Fibroblast of skin of left quadriceps (primary cell): ENCODE measurements around the gene GRAMD1A.

Experiments used
- DNase-seq, 2 experiments: peaks; one replicate each; pipeline ENCODE4 v3.0.0-alpha.2; 2013; ENCODE audit warnings: low read depth in 2 of 2

The GRAMD1A gene

GRCh38 chr19:35052599-35053190 lies 52.6 kb downstream of the GRAMD1A start:
- DNase-seq = no peak

GRCh38 chr19:35053667-35054293 lies 53.7 kb downstream of the GRAMD1A start:
- no peak for DNase-seq

GRCh38 chr19:35054626-35055025 lies 54.5 kb downstream of the GRAMD1A start:
- DNase-seq = no peak

GRCh38 chr19:35055715-35056179 lies 55.6 kb downstream of the GRAMD1A start:
- DNase-seq = no peak

- DNase-seq = no peak
Measured at GRCh38 chr19:35056513-35057063, 56.5 kb downstream of the GRAMD1A start.

- no peak for DNase-seq
Measured at GRCh38 chr19:35058370-35058769, 58.2 kb downstream of the GRAMD1A start.

- DNase-seq = no peak
Measured at GRCh38 chr19:35059006-35059798, 59.1 kb downstream of the GRAMD1A start.

- no peak for DNase-seq
Measured at GRCh38 chr19:35059799-35060091, 59.6 kb downstream of the GRAMD1A start.

- no peak for DNase-seq
Measured at GRCh38 chr19:35060160-35060855, 60.2 kb downstream of the GRAMD1A start.

GRCh38 chr19:35061583-35062373 lies 61.7 kb downstream of the GRAMD1A start:
- DNase-seq = no peak

GRCh38 chr19:35062942-35063341 lies 62.8 kb downstream of the GRAMD1A start:
- no peak for DNase-seq

GRCh38 chr19:35063940-35064818 lies 64.1 kb downstream of the GRAMD1A start:
- DNase-seq = no peak

GRCh38 chr19:35065574-35065973 lies 65.5 kb downstream of the GRAMD1A start:
- DNase-seq = no peak

- no peak for DNase-seq
Measured at GRCh38 chr19:35066121-35066520, 66.0 kb downstream of the GRAMD1A start.

- peak; percentile 62 to 71 for DNase-seq
Measured at GRCh38 chr19:35066691-35067563, 66.8 kb downstream of the GRAMD1A start.

- no peak for DNase-seq
Measured at GRCh38 chr19:35068941-35069634, 69.0 kb downstream of the GRAMD1A start.

- peak; percentile 19 to 20 for DNase-seq
Measured at GRCh38 chr19:35069696-35070095, 69.6 kb downstream of the GRAMD1A start.

GRCh38 chr19:35070471-35070870 lies 70.3 kb downstream of the GRAMD1A start:
- no peak for DNase-seq

GRCh38 chr19:35073516-35073915 lies 73.4 kb downstream of the GRAMD1A start:
- DNase-seq = no peak
